GM19438 (cell line): ENCODE data around the gene CWC22.

Experiments used
- ATAC-seq: cut with Tn5 transposase; IDR thresholded peaks from one replicate; pipeline ENCODE4 v1.9.1; 2021; ENCODE audit warnings: low read depth; ENCODE audit not compliant: unreplicated experiment

CWC22 gene

DNA sequence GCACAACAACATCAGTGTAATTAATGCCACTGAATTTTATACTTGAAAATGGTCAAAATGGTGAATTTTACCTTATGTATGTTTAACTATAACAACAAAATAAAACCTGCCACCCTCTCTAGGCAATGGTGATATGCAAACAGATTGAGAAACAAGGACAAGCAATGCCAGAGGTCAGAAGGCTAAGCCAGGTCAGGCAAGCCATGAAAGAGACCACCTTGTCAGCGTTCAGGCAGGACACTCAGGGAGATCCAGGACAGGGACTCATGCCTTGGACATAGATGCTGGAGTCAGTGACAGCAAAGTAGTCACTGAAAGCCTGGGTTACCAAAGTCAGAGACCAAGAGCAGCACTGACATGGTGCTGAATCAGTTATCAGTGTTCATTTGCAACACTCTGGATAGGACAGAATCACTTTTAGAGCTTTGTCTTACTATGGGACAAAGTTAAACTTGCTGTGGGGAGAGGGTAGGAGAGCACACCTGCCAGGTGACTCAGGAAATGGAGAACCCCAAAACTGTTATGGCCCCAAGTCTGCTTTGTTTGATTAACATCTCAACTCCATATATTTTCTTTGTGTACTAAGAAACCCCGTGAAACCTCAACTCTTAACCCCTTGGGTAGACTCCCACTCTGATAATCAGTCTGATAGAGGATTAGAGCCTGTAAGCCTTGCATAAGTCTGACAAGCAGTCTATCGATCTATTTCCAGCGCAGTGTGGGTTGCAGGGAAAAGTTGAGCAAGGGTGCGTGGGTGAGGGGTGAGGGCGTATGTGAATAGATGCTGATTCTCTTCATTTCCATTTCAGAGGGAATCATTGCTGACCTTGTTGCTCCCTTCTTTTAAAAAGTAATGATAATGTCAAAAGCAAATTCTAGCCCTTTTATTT lies 97.0 kb downstream of the CWC22 start:
- ATAC-seq: no peak

DNA sequence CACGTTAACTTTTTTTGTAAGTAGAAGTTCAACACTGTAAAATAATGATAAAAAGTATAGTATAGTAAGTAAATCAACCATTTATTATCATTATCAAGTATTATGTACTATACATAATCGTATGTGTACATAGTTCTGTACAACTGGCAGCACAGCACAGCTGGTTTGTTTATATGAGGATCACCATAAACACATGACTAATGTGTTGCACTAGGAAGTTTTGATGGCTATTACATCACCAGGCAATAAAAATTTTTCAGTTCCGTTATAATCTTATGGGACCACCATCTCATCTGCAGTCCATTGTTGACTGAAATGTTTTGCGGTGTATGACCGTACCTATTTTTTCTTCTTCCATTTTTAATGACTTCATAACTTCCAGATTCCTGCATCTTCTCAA lies 106.4 kb downstream of the CWC22 start:
- ATAC-seq: no peak

DNA sequence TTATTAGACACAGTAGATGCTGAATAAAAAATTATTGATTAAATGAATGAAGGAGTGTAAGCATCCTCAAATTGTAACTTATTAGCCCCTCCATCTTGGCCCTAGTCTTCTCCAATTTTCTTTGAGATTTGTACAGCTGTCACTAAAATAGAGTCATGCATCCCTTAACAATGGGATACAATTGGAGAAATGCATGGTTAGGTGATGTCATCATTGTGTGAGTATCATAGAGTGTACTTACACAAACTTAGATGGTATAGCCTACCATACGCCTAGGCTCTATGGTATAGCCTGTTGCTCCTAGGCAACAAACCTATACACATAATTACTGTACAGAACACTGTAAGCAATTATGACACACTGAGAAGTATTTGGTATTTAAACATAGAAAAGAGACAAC lies 107.4 kb downstream of the CWC22 start:
- ATAC-seq: no peak

DNA sequence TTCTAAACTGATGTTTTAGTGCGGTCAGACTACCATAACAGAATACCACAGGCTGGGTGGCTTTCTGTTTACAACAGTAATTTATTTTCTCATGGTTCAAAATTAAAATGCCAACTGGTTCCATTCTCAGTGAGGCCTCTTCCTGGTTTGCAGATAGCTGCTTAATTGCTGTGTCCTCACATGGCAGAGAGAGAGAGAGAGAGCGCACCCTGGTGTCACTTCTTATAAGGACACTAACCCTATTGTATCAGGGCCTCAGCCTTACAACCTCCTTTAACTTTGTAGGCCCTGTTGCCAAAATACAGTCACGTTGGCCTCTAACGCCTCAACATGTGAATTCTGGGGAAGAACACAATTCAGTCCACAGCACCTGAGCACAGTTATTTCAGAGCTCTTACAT lies 108.2 kb downstream of the CWC22 start:
- ATAC-seq: peak; percentile 85
